ENCODE data around the gene ATP5MG.
"Not testable (repeated sequence)": the region's sequence is repeated elsewhere in the genome, so short reads cannot be mapped to it uniquely, and the experiment has no call there.

The ATP5MG gene

DNA sequence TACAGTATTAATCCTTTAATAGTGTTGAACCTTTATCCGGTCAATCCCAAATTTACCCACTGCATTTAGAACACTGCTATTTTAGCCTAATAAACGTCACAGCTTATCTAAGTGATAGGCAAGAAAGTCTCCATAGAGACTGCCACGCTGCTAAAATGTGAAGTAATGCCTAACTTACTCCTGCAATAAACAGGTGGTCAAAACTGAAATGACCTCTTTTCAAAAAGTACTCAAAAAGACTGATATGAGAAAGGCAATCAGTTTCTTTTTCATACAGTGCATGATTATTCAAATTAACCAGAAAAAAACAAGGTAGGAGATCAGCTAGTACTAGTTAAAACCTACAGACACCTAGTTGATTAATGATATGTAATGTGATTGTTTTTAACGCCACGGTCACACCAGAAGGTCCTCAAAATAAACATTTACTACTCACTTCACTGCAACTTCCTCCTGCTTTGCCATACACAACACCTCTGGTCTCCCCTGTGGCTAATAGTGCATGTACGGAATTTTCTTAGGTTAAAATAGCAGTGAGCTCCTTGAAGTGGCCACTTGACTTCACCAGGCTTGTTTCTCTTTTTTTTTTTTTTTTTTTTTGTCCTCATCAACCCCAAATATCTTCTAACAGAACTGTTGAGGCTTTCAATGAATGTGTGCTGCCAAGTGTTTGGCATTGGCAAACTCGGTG is 8.8 kb downstream of the ATP5MG start:
- DNase-seq = no peak

GRCh38 chr11:118411530-118411929 is 10.1 kb downstream of the ATP5MG start:
- no peak for DNase-seq

DNA sequence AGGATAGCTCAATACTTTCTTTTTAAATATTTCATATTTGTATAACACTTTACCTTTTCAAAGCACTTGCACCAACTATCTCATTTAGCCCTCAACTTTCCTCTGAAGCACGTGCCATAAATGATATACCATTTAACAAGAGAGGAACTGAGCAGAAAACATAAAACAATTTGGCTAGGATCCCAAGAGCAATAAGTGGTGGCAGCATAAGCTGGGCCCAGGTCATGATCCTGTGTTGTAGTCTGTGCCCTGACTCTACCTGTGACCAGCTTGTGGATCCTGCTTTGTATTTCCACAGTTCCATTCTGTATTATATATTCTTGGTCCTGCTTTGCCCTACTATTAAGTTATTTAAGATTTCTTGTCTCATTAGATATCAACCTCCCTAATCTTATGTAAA is 11.5 kb downstream of the ATP5MG start:
- DNase-seq = no peak

- DNase-seq = no peak
Observed at GRCh38 chr11:118415062-118415738, 13.8 kb downstream of the ATP5MG start.

DNA sequence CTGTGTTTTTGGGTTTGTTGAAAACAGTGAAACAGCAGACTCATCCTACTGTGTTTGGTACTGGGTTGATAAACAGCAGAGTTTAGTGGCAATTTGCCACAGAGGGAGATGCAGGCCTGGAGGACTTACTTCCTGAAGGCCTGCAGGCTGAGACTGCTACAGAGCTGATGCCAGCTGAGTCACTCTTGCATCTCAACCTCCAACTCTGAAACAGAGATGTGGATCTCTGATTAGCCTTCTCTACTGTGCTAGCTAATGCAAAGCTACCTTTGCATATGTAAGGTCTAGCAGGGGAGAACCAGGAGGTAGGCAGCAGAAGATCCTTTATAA is 14.3 kb downstream of the ATP5MG start:
- no peak for DNase-seq

DNA sequence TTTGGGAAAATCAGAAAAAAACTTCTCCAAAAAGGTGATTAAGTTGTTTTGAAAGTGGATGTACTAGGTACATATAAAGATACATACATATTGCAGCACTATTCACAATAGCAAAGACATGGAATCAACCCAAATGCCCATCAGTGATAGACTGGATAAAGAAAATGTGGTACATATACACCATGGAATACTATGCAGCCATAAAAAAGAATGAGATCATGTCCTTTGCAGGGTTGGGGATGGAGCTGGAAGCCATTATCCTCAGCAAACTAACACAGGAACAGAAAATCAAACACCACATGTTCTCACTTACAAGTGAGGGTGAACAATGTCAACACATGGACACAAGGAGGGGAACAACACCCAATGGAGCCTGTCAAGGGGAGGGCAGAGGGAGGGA is 15.5 kb downstream of the ATP5MG start:
- not testable (repeated sequence) for DNase-seq

DNA sequence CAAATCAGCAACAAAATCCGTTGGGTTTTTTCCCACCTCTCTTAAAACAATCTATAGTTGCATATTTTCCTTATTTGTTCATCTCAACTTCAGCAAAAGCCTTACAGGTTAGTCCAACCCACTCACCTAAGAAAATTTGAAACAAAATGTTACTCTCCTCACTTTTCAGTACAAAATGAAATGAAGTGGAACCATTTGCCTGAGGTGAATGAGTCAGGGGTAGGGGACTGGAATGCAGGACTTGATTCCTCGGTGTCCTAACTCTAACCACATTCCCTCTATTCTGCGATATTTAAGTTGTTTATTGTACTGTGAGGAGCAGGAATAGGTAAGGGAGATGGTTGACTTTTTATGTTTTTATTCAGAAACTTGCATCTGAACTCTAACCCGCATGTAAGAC is 16.4 kb downstream of the ATP5MG start:
- DNase-seq = no peak

DNA sequence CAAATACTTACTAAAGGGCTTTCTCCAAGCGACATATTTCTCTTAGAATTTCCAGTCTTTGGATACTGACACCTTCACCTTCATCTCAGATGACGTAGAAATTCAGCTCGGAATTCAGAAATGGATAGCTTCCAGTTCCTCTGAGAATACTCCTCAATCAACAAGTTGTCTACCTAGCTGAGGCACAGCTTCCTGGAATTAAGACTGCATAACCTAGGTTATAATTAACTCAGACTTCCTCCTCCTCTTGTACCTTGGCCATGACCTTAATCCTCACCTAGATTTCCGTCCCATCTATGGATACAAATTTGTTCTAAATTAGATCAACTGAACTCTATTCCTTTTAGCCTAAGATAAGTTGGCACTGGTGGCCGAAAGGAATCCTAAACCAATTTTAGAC is 17.4 kb downstream of the ATP5MG start:
- DNase-seq = no peak

DNA sequence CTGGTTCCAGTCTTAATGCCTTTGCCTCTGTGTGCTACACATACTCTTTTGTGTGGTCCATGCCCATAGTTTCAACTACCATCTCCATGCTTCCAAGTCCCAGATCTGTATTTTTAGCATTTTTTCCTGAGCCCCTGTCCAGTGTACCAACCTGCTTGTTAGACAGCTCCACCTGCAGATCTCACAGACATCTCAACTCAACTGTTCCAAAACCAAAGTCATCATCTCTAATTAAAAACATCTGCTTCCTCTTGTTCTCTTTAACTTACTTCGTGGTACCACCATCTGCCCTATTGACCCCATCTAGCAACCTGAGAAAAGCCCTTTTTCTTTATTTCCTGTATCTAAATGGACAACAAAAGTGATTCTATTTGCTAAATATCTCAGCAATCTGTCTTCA is 26.3 kb downstream of the ATP5MG start:
- DNase-seq = no peak

GRCh38 chr11:118430956-118431355 is 29.6 kb downstream of the ATP5MG start:
- no peak for DNase-seq

- DNase-seq = no peak
Observed at GRCh38 chr11:118434123-118434552, 32.7 kb downstream of the ATP5MG start.

DNA sequence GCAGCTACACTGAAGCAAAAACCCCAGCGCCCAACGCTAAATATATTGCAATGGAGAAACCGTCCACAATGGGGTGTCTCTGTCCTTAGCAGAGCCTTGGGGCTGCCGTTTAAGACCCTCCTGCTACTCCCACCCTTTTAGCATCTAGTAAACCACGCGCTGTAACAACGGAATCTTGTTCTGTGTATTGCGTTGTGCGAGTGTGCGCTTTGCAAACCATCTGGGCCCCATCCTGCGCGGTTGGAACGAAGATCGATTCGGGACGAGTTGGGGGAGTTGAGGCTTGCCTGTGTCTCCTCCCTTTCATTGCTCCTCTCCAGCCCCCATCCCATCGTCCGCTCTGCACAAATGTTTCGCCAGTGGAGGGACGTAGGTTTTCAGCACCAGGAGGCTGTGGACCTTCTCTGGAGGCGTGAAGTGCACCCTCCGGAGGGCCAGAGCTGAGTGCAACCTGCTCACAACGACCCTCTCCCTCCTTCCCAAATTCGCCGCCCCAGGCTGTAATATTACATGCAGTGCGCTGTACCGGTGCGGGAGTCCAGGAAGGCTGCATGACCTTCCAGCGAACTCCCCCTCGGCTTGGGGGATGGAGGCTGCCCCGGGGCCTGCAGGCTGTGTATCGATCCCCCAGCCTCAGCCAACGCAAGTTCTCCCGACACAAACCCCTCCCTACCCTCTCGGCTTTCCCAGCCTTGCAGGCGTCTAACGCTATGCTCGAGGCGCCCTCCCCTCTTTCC is 33.3 kb downstream of the ATP5MG start:
- peak; percentile 63 for DNase-seq

- DNase-seq = peak; percentile 74
Observed at GRCh38 chr11:118435290-118435892, 34.0 kb downstream of the ATP5MG start.

GRCh38 chr11:118435893-118436624 is 34.7 kb downstream of the ATP5MG start, which contains the start of gene KMT2A:
Gene KMT2A (plus strand): TSS chr11:118436492. CDS start chr11:118436513, 21 bp downstream.
- DNase-seq = peak; percentile 100

DNA sequence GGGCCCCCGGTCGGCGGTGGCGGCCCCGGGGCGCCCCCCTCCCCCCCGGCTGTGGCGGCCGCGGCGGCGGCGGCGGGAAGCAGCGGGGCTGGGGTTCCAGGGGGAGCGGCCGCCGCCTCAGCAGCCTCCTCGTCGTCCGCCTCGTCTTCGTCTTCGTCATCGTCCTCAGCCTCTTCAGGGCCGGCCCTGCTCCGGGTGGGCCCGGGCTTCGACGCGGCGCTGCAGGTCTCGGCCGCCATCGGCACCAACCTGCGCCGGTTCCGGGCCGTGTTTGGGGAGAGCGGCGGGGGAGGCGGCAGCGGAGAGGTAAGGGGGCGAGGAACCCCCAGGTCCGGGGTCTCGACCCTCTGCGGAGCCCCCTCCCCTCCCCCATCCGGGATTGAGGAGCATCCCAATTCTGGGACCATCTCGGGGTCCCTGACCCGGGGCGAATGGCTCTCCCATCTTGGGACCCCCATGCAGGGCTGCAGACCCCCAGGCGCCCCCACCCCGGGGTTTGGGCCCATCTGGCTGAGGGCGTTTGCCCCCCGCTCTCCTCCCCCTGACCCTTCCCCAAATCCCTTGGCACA is 35.3 kb downstream of the ATP5MG start:
- no peak for DNase-seq

DNA sequence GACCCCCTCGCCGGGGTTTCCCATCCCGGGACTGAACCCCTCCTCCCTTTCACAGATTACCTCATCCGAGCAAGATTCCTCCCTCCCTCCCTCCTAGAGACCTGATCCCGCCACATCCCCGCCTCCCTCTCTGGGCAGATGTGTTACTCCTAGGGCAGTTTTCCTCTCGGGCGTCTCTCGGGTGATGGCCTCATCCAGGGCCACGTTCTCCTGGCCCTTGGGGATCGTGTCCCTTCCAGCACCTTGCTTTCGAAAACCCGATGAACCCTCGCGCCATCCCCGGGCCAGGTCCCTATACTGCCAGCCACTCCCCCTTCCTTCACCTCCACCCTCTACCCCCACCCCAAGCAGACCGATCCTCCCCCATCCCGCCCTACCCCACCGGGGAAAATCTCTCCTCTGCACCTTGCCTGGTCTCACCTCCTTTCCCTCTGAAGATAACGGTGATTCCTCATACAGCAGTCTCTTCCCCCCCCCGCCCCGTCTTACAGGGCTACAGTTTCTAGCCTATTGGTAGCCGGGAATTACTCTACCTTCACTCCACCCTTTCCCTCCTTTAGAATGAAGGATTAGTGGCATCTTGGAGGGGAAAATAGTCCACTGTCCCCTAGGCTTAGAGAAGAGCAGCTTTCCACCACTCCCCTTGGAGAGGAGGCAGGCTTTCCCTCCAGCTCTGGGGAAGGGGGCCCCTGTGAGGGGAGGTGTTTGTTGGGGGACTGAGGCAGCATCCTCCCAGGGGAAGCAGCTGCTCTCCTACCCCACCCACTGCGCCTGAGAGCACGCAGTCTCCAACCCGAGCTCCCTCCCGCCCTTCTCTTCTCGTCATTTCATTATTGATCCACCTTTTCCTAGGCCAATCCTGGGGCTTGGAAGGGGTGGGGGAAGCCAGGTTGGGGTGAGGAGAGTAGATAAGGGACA is 36.1 kb downstream of the ATP5MG start:
- DNase-seq = peak; percentile 65

DNA sequence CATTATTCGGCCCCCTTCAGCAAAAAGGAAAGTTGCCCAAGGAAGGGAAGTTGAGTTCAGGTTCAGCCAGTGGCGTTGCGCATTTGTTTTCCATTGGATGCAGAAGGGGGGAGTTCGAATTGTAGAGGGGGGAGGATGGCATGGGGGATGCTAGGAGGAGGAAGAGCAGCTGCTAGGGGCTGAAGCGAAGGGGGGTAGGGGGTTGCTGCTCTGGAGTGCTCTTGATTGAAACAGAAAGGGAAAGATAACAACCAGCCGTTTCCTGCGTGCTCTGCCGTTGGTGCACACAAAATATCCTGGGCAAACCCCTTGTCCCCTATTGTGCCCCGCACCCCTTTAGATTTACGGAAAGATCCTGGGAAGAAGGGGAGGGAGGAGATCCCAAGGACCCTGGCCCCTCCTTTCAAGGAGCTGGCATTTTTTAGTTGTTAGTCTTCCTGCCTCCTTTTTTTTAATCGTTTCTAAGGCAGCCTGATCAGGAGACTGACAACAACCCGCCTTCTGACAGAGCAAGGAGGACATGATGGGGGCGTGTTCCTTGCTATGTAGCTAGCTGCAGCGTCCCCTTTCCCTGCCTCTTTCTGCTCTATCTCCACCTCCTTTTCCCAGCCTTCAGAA is 37.0 kb downstream of the ATP5MG start:
- peak; percentile 63 for DNase-seq

DNA sequence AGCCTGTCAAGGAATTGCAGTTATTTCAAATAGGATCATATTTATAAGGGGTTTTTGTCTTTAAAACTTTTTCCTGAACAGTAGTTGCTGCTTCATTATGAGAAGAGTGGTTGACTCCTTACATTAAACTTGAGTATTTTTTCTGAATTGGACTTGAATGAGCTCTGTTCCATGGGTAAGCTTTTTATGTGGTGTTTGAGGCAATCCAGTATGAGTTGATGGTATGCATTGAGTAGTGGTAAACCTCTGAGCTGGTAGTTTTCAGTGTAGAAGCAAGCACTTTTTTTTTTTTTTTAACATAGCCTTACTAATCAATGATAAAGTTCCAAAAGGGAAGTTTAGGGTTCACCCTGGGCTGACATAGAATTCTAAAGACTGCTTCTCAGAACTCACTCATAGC is 38.2 kb downstream of the ATP5MG start:
- no peak for DNase-seq

DNA sequence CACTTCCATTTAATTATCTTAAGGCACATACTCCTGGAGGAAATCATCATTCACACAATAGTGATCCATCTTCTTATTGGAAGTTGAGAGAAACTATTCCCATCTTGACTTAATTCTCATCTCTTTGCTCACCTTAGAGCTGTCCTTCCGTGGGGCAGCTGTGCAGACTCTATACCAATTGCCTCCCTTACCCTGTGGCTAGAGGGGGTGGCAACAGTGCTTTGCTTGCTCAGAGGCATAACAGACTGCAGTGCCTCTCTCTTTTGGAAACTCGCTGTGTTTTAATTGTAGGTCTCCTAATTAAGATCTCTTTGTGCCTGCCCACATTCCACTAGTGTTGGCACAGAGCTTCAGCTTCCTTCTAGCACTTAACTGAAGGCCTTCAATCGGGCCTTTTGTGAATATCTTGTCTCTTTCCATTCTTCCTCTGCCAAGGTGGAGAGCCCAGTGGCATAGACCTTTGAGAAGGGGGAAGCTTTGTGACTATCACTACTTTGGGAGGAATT is 40.4 kb downstream of the ATP5MG start:
- DNase-seq = no peak

DNA sequence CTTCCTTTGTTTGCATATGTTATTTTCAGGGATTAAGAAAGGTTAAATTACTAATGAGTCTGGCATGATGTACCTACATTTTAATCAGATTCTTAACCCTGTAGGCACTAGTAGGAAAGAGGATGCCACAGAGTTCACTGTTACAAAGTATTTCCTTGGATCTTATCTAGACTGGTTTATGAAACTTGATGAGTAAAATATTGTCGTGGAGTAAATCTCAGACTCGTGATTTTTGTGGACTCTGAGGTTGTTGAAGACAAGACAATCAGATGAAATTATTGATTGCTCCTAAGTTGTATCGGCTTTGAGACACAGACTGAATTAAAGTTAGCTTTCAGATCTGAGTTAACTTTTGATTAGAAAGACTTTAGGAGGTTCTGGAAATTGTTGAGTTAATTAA is 40.9 kb downstream of the ATP5MG start:
- DNase-seq = no peak

Data from right forelimb (tissue), 1 donor.